ENCODE data around the gene PYGM.
A peak's percentile ranks its signal among the peaks of the same experiment; 100 is the strongest.

The PYGM gene

DNA sequence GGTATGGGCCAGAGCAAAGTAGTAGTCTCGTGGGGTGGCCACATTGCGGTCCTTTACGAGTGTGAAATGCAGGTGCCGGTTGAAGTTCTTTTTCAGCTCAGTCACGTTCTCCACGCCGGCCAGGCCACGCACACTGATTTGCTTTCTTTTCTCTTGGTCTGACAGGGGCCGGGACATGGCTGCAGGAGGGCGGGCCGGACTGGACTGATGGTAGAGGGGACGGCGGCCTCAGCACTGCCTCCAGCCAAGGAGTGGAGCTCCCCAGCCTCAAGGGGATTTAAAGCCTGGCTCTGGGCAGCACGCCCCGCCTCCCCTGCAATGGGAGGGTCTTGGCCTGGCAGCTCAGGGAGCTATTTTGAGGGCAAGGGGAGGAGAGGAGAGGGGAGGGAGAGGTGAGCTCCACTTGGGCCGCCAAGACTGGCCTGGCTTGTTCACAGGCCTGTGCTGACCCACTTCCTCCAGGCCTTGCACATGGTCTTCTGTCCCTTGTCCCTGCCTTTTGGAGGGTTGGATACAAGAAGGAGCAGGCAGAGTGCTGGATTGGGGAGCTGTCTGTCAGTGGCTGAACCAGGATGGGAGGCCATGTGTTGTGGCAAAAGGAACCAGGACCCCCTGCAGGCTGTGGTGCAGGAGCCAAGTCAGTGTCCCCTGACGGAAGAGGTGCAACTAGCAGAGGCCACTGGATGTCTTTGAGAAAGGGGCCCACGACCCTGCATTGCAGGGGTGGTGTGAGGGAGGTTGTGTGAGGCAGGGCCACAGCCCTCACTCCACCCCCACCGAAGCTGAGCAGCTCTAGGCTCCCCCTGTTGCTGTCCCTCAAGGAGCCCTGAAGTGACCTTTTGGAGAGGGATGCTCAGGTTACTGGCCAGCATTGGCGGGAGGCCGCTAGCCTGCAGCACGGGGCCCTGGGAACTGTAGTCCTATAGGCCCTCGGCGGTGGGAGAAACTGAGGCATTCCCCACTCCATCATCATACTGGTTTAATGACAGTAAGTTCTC is at the start of gene PYGM:
TSS of gene PYGM (minus strand) at position 253 of the 998 bp plus-strand sequence. CDS start at position 177, 76 bp downstream.
- Histone ChIP-seq H3K36me3 (ENCODE audit: insufficient read depth, insufficient read length, low read length) (peaks cover 28% of the 10 kb centered on the region), H3K4me1 (ENCODE audit: insufficient read depth, insufficient read length) (peaks cover 49% of the 10 kb centered on the region)

DNA sequence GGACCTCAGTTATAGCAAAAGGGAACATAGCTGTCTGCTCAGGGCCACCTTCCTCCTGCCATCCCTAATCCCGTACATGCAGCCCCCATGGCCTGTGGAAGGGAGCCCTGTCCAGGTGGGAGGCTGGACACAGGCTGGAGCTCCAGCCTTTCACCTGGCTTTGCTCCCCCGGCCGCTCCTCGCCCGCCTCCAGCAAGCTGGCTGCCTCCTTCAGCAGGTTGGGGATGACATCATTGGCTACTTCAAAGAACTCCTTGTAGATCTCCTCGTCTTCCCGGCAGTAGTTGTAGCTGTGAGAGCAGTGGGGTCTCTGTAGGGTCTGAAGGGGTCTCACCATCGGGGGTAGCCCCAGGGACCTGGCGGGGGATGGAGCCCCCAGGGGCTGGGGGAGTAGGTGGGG is 45.7 kb upstream of the PYGM start:
- Histone ChIP-seq H3K27me3 (ENCODE audit: insufficient read depth, insufficient read length) (no peaks in the 10 kb centered on the region), H3K9ac (ENCODE audit: insufficient read length, low read depth) (no peak overlapping the region), H3K4me1 (ENCODE audit: insufficient read depth, insufficient read length) (peaks cover 25% of the 10 kb centered on the region), H3K9me3 (ENCODE audit: insufficient read depth, low read length) (no peaks in the 10 kb centered on the region), H3K4me3 (ENCODE audit: insufficient read length, low read depth) (no peak overlapping the region), H3K36me3 (ENCODE audit: insufficient read depth, insufficient read length, low read length) (peaks cover 52% of the 10 kb centered on the region)
- TF ChIP-seq SUZ12 (IDR thresholded peaks at IDR 0.05; ENCODE audit: extremely low read depth, insufficient read depth, insufficient read length) (no peak), ZNF274 (IDR thresholded peaks at IDR 0.05; ENCODE audit: low read depth, low read length) (no peak), YY1 (IDR thresholded peaks at IDR 0.05; ENCODE audit: insufficient read depth, insufficient read length) (no peak)
- DNase-seq (ENCODE audit: low read depth, low spot score), result no peak

More for the DNA sequence above, at the start of gene PYGM:
- Histone ChIP-seq H3K9ac (ENCODE audit: insufficient read length, low read depth) (peak within 1 kb of the TSS; percentile 42), H3K27me3 (ENCODE audit: insufficient read depth, insufficient read length) (no peaks in the 10 kb centered on the region), H3K4me3 (ENCODE audit: insufficient read length, low read depth) (no peak within 1 kb of the TSS), H3K9me3 (ENCODE audit: insufficient read depth, low read length) (no peaks in the 10 kb centered on the region)
- DNase-seq (ENCODE audit: low read depth, low spot score), result peak; percentile 60
- TF ChIP-seq SUZ12 (IDR thresholded peaks at IDR 0.05; ENCODE audit: extremely low read depth, insufficient read depth, insufficient read length) (no peak), ZNF274 (IDR thresholded peaks at IDR 0.05; ENCODE audit: low read depth, low read length) (no peak), YY1 (IDR thresholded peaks at IDR 0.05; ENCODE audit: insufficient read depth, insufficient read length) (no peak)

DNA sequence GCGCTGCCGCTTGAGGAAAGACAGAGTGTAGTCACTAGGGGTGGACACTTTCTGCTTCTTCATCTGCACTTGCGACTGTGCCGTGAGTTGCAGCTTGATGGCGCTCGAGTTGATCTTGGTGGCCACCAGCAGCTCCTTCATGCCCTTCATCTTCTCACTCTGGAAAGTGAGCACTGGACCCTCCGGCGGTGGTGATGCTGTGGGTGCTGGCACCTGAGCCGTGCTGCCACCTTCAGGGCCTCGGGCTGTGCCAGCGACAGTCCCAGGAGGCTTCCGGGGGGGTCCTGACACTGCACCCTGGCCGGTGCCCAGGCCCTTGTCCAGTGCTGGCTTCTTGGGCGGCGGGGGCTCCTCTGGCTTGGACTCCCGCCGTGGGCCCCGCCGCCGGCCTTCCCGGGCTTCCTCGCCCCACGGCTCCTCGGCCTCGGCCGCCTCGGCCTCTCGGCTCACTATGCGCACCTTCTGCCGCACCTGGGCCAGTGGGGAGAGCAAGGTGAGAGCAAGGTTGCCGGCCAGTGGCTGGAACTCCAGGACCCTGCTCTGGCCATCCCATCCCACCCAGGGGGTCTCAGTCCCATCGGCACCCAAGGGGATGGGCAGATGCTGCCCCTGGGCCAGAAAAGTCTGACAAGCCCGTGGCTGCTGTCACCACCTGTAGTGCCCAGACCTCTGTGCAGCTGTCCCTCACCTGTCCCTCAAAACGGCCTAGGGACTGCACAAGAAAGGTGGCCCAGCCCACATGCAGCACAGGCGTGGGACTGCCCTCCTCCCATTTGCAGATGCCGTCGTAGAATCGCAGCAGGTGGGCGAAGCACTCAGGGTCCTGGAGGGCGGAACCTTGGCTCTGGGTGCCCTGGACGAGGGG is 44.8 kb upstream of the PYGM start:
- no peak for DNase-seq (ENCODE audit: low read depth, low spot score)
- H3K27me3 ChIP-seq (ENCODE audit: insufficient read depth, insufficient read length), result no peaks in the 10 kb centered on the region
- TF ChIP-seq SUZ12 (IDR thresholded peaks at IDR 0.05; ENCODE audit: extremely low read depth, insufficient read depth, insufficient read length) (no peak), YY1 (IDR thresholded peaks at IDR 0.05; ENCODE audit: insufficient read depth, insufficient read length) (no peak), ZNF274 (IDR thresholded peaks at IDR 0.05; ENCODE audit: low read depth, low read length) (no peak)
- H3K4me1 ChIP-seq (ENCODE audit: insufficient read depth, insufficient read length), result peaks cover 25% of the 10 kb centered on the region
- H3K9ac ChIP-seq (ENCODE audit: insufficient read length, low read depth), result peak overlapping the region; percentile 69
- H3K9me3 ChIP-seq (ENCODE audit: insufficient read depth, low read length), result no peaks in the 10 kb centered on the region
- H3K4me3 ChIP-seq (ENCODE audit: insufficient read length, low read depth), result peak overlapping the region; percentile 58
- H3K36me3 ChIP-seq (ENCODE audit: insufficient read depth, insufficient read length, low read length), result peaks cover 56% of the 10 kb centered on the region

DNA sequence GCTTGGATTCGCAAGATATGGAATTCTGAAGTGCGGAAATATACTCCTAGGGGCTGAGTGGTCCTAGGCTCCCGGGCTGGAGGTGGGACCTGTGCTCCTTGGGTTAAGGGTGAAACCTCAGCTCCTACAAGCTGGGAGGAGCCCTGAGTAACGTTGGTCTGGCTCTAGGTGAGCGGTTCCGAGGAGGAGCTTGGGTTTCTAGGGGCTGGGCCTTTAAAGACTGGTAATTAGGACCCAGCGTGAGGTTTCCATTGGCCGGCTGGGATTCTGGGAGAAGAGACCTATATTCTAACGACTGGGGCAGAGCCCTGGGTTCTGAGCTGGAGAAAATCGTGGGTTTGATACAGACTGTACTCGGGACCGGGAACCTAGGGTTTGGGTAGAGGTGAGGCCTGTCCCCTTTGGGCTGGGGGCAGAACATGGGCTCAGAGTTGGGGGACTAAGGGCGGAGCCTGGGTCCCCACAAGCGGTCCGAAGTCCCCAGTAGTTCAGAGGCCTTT is 44.1 kb upstream of the PYGM start:
- TF ChIP-seq ZNF274 (IDR thresholded peaks at IDR 0.05; ENCODE audit: low read depth, low read length), result no peak
- no peak for TF ChIP-seq SUZ12 (IDR thresholded peaks at IDR 0.05; ENCODE audit: extremely low read depth, insufficient read depth, insufficient read length)
- no peak for TF ChIP-seq YY1 (IDR thresholded peaks at IDR 0.05; ENCODE audit: insufficient read depth, insufficient read length)
- DNase-seq (ENCODE audit: low read depth, low spot score), result no peak
- H3K4me3 ChIP-seq (ENCODE audit: insufficient read length, low read depth), result peak overlapping the region; percentile 58
- H3K4me1 ChIP-seq (ENCODE audit: insufficient read depth, insufficient read length), result peaks cover 26% of the 10 kb centered on the region
- no peaks in the 10 kb centered on the region for H3K9me3 ChIP-seq (ENCODE audit: insufficient read depth, low read length)
- peak overlapping the region; percentile 69 for H3K9ac ChIP-seq (ENCODE audit: insufficient read length, low read depth)
- peaks cover 59% of the 10 kb centered on the region for H3K36me3 ChIP-seq (ENCODE audit: insufficient read depth, insufficient read length, low read length)
- no peaks in the 10 kb centered on the region for H3K27me3 ChIP-seq (ENCODE audit: insufficient read depth, insufficient read length)

DNA sequence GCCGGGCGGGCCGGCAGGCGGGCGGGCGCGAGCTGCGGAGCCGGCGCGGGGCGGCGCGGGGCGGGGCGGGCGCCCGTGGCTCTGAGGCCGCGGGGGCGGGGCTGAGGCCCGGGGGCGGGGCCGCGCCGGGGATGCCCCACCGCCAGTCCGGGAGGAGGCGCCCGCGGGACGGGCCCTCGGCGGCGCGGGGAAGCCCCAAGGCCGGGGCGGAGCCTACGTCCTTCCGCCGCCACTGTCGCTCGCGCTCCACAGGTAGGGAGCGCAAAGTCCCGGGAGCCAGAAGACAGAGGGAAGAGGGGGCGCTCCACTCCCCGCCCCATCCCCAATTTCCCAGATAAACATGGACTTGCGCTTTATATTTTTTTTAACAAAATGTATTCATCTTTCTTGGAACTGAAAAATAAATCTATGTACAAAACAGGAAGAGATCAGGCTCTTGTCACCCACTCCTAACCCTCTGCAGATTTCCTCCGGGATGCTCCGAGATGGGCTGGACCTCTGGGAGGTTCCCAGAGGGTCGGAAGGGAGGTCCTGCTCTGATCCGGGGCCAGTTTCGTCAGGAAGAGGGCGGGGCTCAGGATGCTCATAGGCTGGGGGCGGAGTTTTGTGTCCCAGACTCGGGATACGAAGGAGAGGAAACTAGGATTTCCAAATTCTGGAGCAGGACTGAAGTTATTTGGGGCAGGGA is 43.5 kb upstream of the PYGM start, which contains the start of gene MAP4K2:
TSS of gene MAP4K2 (minus strand) at position 57 of the 688 bp plus-strand sequence. CDS start 65 bp downstream, outside the sequence.
- H3K9me3 ChIP-seq (ENCODE audit: insufficient read depth, low read length), result no peaks in the 10 kb centered on the region
- H3K9ac ChIP-seq (ENCODE audit: insufficient read length, low read depth), result peak within 1 kb of the TSS; percentile 76
- H3K36me3 ChIP-seq (ENCODE audit: insufficient read depth, insufficient read length, low read length), result peaks cover 62% of the 10 kb centered on the region
- H3K4me3 ChIP-seq (ENCODE audit: insufficient read length, low read depth), result peak within 1 kb of the TSS; percentile 61
- DNase-seq (ENCODE audit: low read depth, low spot score), result peak; percentile 77
- H3K4me1 ChIP-seq (ENCODE audit: insufficient read depth, insufficient read length), result peaks cover 27% of the 10 kb centered on the region
- TF ChIP-seq YY1 (IDR thresholded peaks at IDR 0.05; ENCODE audit: insufficient read depth, insufficient read length), result no peak
- TF ChIP-seq ZNF274 (IDR thresholded peaks at IDR 0.05; ENCODE audit: low read depth, low read length), result no peak
- TF ChIP-seq SUZ12 (IDR thresholded peaks at IDR 0.05; ENCODE audit: extremely low read depth, insufficient read depth, insufficient read length), result no peak
- H3K27me3 ChIP-seq (ENCODE audit: insufficient read depth, insufficient read length), result no peaks in the 10 kb centered on the region

DNA sequence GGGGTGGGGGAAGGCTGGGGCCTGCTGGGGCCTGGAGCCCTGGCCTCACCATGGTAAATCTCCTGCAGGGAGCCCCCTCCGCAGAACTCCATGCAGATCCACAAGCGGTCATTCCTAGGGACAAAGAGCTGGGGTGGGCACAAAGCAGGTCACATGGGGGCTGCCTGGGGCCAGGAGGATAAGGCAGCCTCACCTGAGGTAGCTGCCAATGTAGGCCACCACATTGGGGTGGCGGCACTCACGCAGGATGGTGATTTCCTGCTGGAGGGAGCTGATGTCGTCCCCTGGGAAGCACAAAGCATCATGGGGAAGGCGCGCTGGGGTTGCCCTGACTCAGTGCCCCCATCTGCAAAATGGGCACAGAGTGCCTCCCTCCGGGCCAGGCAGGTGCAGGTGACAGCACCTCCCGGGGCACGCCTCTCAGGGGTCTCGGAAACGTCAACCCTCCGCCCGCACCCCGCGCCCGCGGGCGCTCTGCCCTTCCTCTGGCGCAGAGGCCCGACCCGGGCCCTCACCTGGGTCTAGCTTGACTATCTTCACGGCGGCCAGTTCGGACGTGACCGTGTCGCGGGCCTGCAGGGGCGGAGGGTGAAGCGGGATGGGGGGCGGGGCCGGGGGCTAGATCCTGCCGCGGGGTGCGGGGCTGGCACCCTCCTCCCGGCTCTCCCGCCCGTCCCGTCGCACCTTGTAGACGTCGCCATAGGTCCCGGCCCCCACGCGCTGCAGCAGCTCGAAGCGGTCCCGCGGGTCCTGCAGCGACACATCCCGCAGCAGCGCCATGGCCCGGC is 42.8 kb upstream of the PYGM start:
- H3K9ac ChIP-seq (ENCODE audit: insufficient read length, low read depth), result peak overlapping the region; percentile 76
- H3K36me3 ChIP-seq (ENCODE audit: insufficient read depth, insufficient read length, low read length), result peaks cover 55% of the 10 kb centered on the region
- TF ChIP-seq YY1 (IDR thresholded peaks at IDR 0.05; ENCODE audit: insufficient read depth, insufficient read length) (no peak), SUZ12 (IDR thresholded peaks at IDR 0.05; ENCODE audit: extremely low read depth, insufficient read depth, insufficient read length) (no peak), ZNF274 (IDR thresholded peaks at IDR 0.05; ENCODE audit: low read depth, low read length) (no peak)

More for the DNA sequence above, 42.8 kb upstream of the PYGM start:
- no peak for DNase-seq (ENCODE audit: low read depth, low spot score)
- Histone ChIP-seq H3K4me1 (ENCODE audit: insufficient read depth, insufficient read length) (peaks cover 27% of the 10 kb centered on the region), H3K4me3 (ENCODE audit: insufficient read length, low read depth) (peak overlapping the region; percentile 61), H3K27me3 (ENCODE audit: insufficient read depth, insufficient read length) (no peaks in the 10 kb centered on the region), H3K9me3 (ENCODE audit: insufficient read depth, low read length) (no peaks in the 10 kb centered on the region)
